GM12878 (cell line): Measurements from ENCODE around the gene B4GALT5. TPM values are rescaled to one million over a fixed set of nuclear protein-coding genes. Genes with fewer than 3 reads are reported as not detected.

Source experiments
- CBX3 ChIP-seq: fragments of 200-600 bp; sonication (generic); IDR thresholded peaks from 2 replicates; pipeline ENCODE4 v1.6.1; 2016; ENCODE audit warnings: low read depth, borderline replicate concordance
- ETV6 ChIP-seq, 2 experiments: fragments of 450-650 bp in 1 of 2; IDR thresholded peaks in 1 of 2; conservative IDR thresholded peaks in 1 of 2; 2 replicates each; pipeline ENCODE4 v1.6.1; 2014; ENCODE audit warnings: antibody characterized with exemption in 1 of 2, borderline replicate concordance in 1 of 2, low read depth in 1 of 2, mild to moderate bottlenecking in 1 of 2, moderate library complexity in 1 of 2
- FOS ChIP-seq: IDR thresholded peaks from 3 replicates; pipeline ENCODE4 v1.6.1; 2011; ENCODE audit warnings: borderline replicate concordance; ENCODE audit not compliant: insufficient read length; ENCODE audit errors: extremely low read depth
- GATAD2B ChIP-seq: fragments of 450-650 bp; conservative IDR thresholded peaks from 2 replicates; pipeline ENCODE4 v1.6.1; 2017; ENCODE audit warnings: low read depth, mild to moderate bottlenecking, moderate library complexity
- HCFC1 ChIP-seq: fragments of 150-350 bp; IDR thresholded peaks from 2 replicates; pipeline ENCODE4 v1.6.1; 2014; ENCODE audit warnings: low read length
- MEF2A ChIP-seq: IDR thresholded peaks from 2 replicates; pipeline ENCODE4 v1.6.1; 2011; ENCODE audit warnings: low read depth, mild to moderate bottlenecking, low read length, moderate library complexity; ENCODE audit not compliant: insufficient read depth
- MYC ChIP-seq: IDR thresholded peaks from 2 replicates; pipeline ENCODE4 v1.6.1; 2011; ENCODE audit warnings: mild to moderate bottlenecking, low read length, moderate library complexity, inconsistent platforms; ENCODE audit not compliant: insufficient read depth, insufficient replicate concordance, insufficient read length, severe bottlenecking
- NR2C2 ChIP-seq: IDR thresholded peaks from 2 replicates; pipeline ENCODE4 v1.6.1; 2011; ENCODE audit warnings: borderline replicate concordance, low read depth; ENCODE audit not compliant: control insufficient read depth, insufficient read length
- NRF1 ChIP-seq: conservative IDR thresholded peaks from 2 replicates; pipeline ENCODE4 v1.6.1; 2011; ENCODE audit warnings: mild to moderate bottlenecking, low read depth, low read length, improper control_type of control experiment
- RB1 ChIP-seq: fragments of 450-650 bp; formaldehyde crosslinking; IDR thresholded peaks from 2 replicates; pipeline ENCODE4 v1.6.1; 2017; ENCODE audit warnings: mild to moderate bottlenecking, borderline replicate concordance
- RBBP5 ChIP-seq: fragments of 200-600 bp; sonication (generic); conservative IDR thresholded peaks from 2 replicates; pipeline ENCODE4 v1.6.1; 2016
- SIN3A ChIP-seq: IDR thresholded peaks from 2 replicates; pipeline ENCODE4 v1.6.1; 2012; ENCODE audit warnings: low read depth, low read length, improper control_type of control experiment
- SMARCA5 ChIP-seq: fragments of 450-650 bp; IDR thresholded peaks from 2 replicates; pipeline ENCODE4 v1.6.1; 2017; ENCODE audit warnings: mild to moderate bottlenecking
- TAF1 ChIP-seq: IDR thresholded peaks from 2 replicates; pipeline ENCODE4 v1.6.1; 2011; ENCODE audit warnings: mild to moderate bottlenecking, low read depth, low read length, borderline replicate concordance
- TARDBP ChIP-seq: IDR thresholded peaks from 2 replicates; pipeline ENCODE4 v1.6.1; 2016; ENCODE audit warnings: borderline replicate concordance
- WRNIP1 ChIP-seq: IDR thresholded peaks from 2 replicates; pipeline ENCODE4 v1.6.1; 2011; ENCODE audit warnings: low read depth, low read length, improper control_type of control experiment, borderline replicate concordance
- ZZZ3 ChIP-seq: IDR thresholded peaks from 2 replicates; pipeline ENCODE4 v1.6.1; 2011; ENCODE audit warnings: low read depth; ENCODE audit not compliant: control insufficient read depth, insufficient read length
- polyA plus RNA-seq, 11 experiments: library from polyadenylated mRNA; depleted of rRNA in 4 of 11; unstranded in 6 of 11; stranded (reverse) in 5 of 11; fragments of >200 nt; fragmentation: Nextera tagmentation in 4 of 11; fragmentation: Illumina TruSeq in 1 of 11; extraction: Ambion mirVana in 4 of 11; extraction: Trizol in 1 of 11; gene quantifications; 1 replicate in 1 of 11; 2 replicates in 10 of 11; pipeline versions ENCODE4 v1.2.1 to v1.2.3, GENCODE V29; 2011 to 2016; ENCODE audit warnings: inconsistent platforms in 2 of 11, missing spikeins in 2 of 11, low read depth in 1 of 11
- total RNA-seq, 4 experiments: library from RNA; depleted of rRNA in 3 of 4; stranded (reverse); fragments of >200 nt in 3 of 4; fragmentation: Illumina TruSeq in 1 of 4; extraction: Trizol in 1 of 4; gene quantifications; 2 replicates each; pipeline versions ENCODE4 v1.2.1 to v1.2.3, GENCODE V29; 2013 to 2021
- TF ChIP-seq, protein P1 (sequence below): IDR thresholded peaks from 2 replicates; pipeline ENCODE4 v1.6.1; 2012; ENCODE audit warnings: improper control_type of control experiment, low read depth, low read length; ENCODE audit not compliant: insufficient replicate concordance
- TF ChIP-seq, protein P2 (sequence below): fragments of 450-650 bp; IDR thresholded peaks from 2 replicates; pipeline ENCODE4 v1.6.1; 2017; ENCODE audit warnings: low read depth, mild to moderate bottlenecking, moderate library complexity
- TF ChIP-seq, protein P3 (sequence below): fragments of 450-650 bp; formaldehyde crosslinking; IDR thresholded peaks from 2 replicates; pipeline ENCODE4 v1.4.0; 2020; ENCODE audit warnings: mild to moderate bottlenecking, moderate library complexity

Gene B4GALT5
- total and polyA plus RNA-seq, 10 of the 15 experiments (the other 5 are each of a cell fraction or from before 2014, with no cell fraction given), result 2.0 to 55.5 (median 20.2) TPM

DNA sequence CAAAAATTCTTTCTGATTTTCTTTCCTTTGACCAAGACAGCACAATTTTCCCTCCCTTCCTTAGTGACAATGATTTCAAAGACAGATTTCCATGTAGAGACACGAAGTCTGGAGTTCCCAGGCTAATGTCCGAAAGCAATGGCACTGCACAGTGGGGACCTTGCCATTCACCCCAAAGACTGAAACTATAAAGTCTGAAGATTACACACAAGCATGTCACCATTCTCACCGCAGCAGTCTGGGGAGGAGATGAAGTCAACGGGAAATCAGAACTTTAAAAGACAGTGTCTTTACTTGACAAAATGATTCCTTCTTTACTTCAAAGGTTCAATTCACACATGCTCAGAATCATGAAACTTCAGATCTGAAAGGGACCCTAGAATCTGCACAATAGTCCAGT lies 8.3 kb downstream of the B4GALT5 start (continued):
- 0 out of 2 replicates have a peak, but pooled peaks have one; percentile 20 for TF ChIP-seq TAF1
- TF ChIP-seq GATAD2B, result no peak; the same call in 1 of the 2 replicates
- TF ChIP-seq FOS, result no peak
- TF ChIP-seq, protein P1, sequence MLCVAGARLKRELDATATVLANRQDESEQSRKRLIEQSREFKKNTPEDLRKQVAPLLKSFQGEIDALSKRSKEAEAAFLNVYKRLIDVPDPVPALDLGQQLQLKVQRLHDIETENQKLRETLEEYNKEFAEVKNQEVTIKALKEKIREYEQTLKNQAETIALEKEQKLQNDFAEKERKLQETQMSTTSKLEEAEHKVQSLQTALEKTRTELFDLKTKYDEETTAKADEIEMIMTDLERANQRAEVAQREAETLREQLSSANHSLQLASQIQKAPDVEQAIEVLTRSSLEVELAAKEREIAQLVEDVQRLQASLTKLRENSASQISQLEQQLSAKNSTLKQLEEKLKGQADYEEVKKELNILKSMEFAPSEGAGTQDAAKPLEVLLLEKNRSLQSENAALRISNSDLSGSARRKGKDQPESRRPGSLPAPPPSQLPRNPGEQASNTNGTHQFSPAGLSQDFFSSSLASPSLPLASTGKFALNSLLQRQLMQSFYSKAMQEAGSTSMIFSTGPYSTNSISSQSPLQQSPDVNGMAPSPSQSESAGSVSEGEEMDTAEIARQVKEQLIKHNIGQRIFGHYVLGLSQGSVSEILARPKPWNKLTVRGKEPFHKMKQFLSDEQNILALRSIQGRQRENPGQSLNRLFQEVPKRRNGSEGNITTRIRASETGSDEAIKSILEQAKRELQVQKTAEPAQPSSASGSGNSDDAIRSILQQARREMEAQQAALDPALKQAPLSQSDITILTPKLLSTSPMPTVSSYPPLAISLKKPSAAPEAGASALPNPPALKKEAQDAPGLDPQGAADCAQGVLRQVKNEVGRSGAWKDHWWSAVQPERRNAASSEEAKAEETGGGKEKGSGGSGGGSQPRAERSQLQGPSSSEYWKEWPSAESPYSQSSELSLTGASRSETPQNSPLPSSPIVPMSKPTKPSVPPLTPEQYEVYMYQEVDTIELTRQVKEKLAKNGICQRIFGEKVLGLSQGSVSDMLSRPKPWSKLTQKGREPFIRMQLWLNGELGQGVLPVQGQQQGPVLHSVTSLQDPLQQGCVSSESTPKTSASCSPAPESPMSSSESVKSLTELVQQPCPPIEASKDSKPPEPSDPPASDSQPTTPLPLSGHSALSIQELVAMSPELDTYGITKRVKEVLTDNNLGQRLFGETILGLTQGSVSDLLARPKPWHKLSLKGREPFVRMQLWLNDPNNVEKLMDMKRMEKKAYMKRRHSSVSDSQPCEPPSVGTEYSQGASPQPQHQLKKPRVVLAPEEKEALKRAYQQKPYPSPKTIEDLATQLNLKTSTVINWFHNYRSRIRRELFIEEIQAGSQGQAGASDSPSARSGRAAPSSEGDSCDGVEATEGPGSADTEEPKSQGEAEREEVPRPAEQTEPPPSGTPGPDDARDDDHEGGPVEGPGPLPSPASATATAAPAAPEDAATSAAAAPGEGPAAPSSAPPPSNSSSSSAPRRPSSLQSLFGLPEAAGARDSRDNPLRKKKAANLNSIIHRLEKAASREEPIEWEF, result no peak
- TF ChIP-seq ZZZ3, result no peak
- TF ChIP-seq TARDBP, result no peak
- TF ChIP-seq SIN3A, result no peak
- peak in 1 of 2 experiments; percentile 23; a peak in 1 of 4 replicates for TF ChIP-seq ETV6 (conservative IDR thresholded peaks at IDR 0.05 in 1 of 2, IDR thresholded peaks at IDR 0.05 in 1 of 2; ENCODE audit: borderline replicate concordance in 1 of 2, low read depth in 1 of 2)
- TF ChIP-seq HCFC1, result no peak
- TF ChIP-seq NRF1, result no peak
- TF ChIP-seq, protein P2, sequence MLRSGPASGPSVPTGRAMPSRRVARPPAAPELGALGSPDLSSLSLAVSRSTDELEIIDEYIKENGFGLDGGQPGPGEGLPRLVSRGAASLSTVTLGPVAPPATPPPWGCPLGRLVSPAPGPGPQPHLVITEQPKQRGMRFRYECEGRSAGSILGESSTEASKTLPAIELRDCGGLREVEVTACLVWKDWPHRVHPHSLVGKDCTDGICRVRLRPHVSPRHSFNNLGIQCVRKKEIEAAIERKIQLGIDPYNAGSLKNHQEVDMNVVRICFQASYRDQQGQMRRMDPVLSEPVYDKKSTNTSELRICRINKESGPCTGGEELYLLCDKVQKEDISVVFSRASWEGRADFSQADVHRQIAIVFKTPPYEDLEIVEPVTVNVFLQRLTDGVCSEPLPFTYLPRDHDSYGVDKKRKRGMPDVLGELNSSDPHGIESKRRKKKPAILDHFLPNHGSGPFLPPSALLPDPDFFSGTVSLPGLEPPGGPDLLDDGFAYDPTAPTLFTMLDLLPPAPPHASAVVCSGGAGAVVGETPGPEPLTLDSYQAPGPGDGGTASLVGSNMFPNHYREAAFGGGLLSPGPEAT, result peak; percentile 6; the same call in 1 of the 2 replicates
- no peak for TF ChIP-seq NR2C2
- TF ChIP-seq MEF2A, result 0 out of 2 replicates have a peak, but pooled peaks have one; percentile 33
- no peak for TF ChIP-seq CBX3
- TF ChIP-seq SMARCA5, result no peak
- TF ChIP-seq, protein P3, sequence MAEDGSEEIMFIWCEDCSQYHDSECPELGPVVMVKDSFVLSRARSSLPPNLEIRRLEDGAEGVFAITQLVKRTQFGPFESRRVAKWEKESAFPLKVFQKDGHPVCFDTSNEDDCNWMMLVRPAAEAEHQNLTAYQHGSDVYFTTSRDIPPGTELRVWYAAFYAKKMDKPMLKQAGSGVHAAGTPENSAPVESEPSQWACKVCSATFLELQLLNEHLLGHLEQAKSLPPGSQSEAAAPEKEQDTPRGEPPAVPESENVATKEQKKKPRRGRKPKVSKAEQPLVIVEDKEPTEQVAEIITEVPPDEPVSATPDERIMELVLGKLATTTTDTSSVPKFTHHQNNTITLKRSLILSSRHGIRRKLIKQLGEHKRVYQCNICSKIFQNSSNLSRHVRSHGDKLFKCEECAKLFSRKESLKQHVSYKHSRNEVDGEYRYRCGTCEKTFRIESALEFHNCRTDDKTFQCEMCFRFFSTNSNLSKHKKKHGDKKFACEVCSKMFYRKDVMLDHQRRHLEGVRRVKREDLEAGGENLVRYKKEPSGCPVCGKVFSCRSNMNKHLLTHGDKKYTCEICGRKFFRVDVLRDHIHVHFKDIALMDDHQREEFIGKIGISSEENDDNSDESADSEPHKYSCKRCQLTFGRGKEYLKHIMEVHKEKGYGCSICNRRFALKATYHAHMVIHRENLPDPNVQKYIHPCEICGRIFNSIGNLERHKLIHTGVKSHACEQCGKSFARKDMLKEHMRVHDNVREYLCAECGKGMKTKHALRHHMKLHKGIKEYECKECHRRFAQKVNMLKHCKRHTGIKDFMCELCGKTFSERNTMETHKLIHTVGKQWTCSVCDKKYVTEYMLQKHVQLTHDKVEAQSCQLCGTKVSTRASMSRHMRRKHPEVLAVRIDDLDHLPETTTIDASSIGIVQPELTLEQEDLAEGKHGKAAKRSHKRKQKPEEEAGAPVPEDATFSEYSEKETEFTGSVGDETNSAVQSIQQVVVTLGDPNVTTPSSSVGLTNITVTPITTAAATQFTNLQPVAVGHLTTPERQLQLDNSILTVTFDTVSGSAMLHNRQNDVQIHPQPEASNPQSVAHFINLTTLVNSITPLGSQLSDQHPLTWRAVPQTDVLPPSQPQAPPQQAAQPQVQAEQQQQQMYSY (CRISPR knock-in tag), result no peak
- no peak for TF ChIP-seq MYC
- TF ChIP-seq RBBP5, result no peak
- TF ChIP-seq WRNIP1, result no peak
- no peak for TF ChIP-seq RB1
